ENCODE measurements around the gene SPP2. TPM values are rescaled to one million over a fixed set of nuclear protein-coding genes. Genes with fewer than 3 reads are reported as not detected.

Gene SPP2
- polyA plus RNA-seq, 2 donors = not detected

GRCh38 chr2:234126146-234126470, 75.6 kb downstream of the SPP2 start:
- 83 to 93% methylated on average over 6 of the region's 6 CpGs for WGBS, 2 donors

More at GRCh38 chr2:234126146-234126470, 75.6 kb downstream of the SPP2 start:
- Histone ChIP-seq H3K27ac (ENCODE audit: low read depth in 2 of 2, low read length in 1 of 2) (no peak overlapping the region), H3K9me3 (ENCODE audit: control insufficient read depth in 2 of 2, insufficient read depth in 1 of 2, low read depth in 1 of 2, low read length in 1 of 2) (no peaks in the 10 kb centered on the region), H3K4me1 (ENCODE audit: control insufficient read depth in 2 of 2, insufficient read depth in 2 of 2, low read length in 1 of 2) (no peaks in the 10 kb centered on the region), H3K27me3 (ENCODE audit: control insufficient read depth in 1 of 2, insufficient read depth in 2 of 2, low read length in 2 of 2) (no peaks in the 10 kb centered on the region), H3K36me3 (ENCODE audit: control insufficient read depth in 2 of 2, insufficient read depth in 2 of 2, low read length in 1 of 2) (no peaks in the 10 kb centered on the region), H3K4me3 (ENCODE audit: low read depth in 1 of 2, low read length in 2 of 2) (no peak overlapping the region)

Other genes with a start within 250 kb of the SPP2 start
- gene HJURP, start 196.2 kb upstream of the SPP2 start, polyA plus RNA-seq = 1 to 10 TPM; 6.6 to 9.5 TPM
- not detected for gene TRPM8, start 133.3 kb upstream of the SPP2 start, polyA plus RNA-seq

All from esophagus (tissue), 2 donors.